HG03520 (cell line): ENCODE data around the gene SLC35B2.
"Not testable (repeated sequence)": the region's sequence is repeated elsewhere in the genome, so short reads cannot be mapped to it uniquely, and the experiment has no call there.

Experiments
- ATAC-seq: cut with Tn5 transposase; IDR thresholded peaks from one replicate; pipeline ENCODE4 v1.9.1; 2021; ENCODE audit warnings: mild to moderate bottlenecking, moderate library complexity; ENCODE audit not compliant: unreplicated experiment

Gene SLC35B2

DNA sequence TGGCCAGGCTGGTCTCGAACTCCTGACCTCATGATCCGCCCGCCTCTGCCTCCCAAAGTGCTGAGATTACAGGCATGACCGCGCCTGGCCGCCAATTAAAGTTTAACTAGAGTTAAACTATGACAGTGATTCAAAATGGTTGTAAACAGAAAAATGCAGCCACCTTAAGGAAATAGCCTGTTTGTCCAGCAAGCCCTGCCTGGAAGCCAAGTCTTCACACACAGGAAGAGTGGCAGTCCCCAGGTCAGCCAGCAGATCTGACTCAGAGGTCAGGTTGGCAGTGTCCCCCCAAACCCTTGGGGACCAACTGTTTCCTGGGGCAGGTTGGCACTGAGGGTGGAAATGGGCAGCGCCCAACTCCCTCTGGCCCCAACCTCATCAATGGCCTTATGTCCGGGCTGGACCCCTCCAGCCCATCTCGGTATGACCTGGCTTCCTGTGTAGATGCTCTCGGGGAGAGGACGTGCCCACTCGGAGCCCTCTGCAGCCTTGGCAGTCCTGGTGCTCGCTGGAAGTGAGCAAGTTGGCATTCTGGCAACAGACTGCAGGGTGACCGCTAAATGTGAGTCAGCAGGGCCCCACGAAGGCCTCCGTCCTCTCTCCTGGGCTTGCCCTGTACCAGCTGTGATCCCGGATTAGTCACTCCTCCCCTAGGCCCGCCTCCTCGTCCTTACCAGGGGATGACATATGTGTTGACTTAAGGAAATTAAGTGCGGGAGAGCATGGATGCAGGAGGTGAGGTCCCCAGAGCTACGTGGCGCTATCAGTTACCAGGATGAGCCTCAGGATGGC, 20.1 kb downstream of the SLC35B2 start:
- peak; percentile 35 for ATAC-seq

DNA sequence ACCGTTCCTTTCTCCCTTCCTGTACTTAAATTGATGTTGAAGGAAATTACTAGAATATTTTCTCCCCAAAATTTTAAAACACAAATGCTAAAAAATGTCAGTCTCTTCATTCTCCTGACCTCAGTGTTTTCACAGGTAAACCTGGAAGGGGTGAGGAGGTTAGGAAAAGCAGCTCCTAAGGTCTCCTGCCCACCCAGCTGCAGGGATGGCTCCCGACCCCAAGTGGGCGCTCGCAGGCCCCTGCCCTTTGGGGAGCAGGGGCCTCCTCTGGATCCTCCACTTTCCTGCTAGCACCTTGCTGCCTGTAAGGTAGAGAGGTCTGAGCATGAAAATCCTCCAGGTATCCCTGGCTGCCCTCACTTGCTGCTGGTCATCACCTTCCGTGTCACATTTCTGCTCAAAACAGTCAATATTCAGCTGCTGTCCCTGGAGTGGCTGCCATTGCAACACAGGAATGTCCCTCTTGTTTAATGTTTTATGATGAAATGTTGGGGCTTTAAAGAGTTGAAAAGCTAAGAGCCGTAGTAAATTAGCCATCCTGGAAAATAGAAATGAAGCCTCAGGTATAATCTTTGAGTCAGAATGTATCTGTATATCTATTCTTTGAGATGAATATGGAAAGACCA, 21.3 kb downstream of the SLC35B2 start:
- no peak for ATAC-seq

DNA sequence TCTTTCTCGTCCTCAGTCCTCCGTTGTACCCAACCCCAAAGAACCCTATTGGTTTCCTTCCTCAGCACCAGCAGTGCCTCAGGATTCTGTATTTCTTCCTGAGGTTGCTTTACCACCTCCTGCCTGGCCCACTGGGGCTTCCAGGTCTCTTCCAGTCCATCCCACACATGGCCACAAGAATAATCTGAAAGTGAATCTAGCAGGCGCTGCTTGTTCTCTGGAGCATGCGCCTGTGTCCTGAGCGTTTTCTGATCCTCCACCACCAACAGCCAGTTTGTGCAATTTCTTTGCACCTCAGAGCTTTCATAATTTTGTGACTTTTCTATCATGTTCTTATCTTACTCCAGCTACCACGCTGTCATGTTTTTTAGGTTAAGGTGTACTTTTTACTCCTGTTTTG, 22.1 kb downstream of the SLC35B2 start:
- no peak for ATAC-seq

DNA sequence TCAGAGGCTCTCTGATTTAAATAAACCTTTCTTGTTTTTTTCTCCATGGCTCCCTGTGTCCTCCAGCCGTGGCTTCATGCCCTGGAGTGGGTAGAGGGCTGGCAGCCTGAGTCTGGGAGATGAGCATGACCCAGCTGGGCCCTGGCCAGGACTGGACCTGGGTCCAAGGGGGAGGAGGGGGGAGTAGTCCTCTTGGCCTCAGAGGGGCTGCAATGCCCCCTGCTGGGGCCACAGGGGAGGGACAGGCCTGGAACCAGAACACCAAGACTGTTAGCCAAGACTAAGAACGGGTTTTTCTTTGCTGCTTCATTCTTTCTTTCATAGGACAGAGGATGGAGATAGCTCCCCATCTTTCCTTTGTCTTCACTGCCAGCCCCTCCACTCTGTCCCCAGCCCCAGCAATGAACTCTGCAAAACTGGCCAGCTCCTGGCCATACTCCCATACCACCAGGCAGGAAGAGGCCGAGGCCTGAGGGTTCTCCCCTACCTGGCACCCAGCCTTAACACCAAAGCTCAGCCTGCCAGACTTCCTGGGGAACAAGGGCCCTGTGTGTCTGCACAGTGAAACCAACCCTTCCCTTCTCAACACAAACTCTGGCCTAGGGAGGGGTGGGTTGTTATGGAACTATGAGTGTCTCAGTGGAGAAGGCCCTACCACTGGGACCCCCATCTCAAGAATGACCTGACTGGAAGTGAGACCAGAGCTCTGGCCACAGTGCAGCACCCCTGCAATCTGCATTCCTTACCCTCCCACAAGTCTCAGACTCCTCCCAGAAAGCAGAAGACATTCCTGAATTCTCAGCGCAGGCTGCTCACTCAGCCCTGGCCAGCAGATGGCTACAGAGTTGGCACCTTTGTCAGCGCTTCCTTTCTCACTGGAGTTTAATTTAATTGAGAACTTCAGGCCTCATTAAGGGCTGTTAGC, 23.0 kb downstream of the SLC35B2 start:
- no peak for ATAC-seq

DNA sequence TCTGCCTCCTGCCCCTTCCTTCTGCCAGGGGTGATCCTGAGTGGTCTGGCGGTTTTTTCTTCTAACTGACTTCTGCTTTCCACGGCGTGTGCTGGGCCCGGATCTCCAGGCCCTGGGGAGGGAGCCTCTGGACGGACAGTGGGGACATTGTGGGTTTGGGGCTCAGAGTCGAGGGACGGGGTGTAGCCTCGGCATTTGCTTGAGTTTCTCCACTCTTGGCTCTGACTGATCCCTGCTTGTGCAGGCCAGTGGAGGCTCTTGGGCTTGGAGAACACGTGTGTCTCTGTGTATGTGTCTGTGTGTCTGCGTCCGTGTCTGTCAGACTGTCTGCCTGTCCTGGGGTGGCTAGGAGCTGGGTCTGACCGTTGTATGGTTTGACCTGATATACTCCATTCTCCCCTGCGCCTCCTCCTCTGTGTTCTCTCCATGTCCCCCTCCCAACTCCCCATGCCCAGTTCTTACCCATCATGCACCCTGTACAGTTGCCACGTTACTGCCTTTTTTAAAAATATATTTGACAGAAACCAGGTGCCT, 23.7 kb downstream of the SLC35B2 start:
- ATAC-seq = no peak

DNA sequence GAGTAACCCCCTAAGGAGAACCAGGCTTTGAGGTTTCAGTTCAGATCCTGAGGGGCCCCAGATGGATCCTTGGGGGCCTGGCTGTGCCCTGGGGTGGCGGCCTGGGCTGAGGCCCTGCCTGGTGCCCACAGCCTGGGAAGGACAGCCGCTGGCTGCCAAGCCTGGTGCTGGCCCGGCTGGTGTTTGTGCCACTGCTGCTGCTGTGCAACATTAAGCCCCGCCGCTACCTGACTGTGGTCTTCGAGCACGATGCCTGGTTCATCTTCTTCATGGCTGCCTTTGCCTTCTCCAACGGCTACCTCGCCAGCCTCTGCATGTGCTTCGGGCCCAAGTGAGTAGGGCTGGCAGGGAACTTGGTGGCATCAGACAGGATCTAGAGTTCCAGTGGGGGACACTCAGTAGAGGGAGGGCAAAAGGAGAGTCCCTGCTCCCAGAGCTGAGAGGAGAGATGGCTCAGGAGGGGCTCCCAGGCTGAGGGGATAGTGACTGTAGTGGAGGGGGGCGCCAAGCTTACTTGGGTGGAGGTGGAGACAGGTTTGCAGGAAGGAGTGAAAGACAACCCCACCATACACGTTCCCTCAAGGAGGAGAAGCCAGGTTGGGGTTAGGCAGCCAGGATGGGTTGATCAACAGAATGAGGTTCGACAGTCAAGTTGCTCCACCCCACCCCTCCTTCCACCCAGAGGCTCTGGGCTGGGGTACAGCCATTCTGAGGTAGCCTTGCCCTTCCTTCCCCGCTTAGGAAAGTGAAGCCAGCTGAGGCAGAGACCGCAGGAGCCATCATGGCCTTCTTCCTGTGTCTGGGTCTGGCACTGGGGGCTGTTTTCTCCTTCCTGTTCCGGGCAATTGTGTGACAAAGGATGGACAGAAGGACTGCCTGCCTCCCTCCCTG, 24.4 kb downstream of the SLC35B2 start:
- ATAC-seq = no peak

DNA sequence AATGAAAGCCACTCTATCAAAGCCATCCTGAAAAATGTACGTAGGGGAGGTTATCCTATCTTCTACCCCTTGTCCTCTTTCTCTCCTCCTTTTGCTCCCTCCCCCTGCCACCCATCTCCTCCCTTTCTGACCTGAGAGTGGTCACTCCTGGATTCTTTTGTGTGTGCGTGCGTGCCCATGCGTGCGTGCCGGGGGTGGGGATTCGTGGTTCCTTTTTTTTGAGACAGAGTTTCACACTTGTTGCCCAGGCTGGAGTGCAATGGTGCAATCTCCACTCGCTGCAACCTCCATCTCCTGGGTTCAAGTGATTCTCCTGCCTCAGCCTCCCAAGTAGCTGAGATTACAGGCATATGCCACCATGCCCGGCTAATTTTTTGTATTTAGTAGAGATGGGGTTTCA, 25.9 kb downstream of the SLC35B2 start:
- not testable (repeated sequence) for ATAC-seq

DNA sequence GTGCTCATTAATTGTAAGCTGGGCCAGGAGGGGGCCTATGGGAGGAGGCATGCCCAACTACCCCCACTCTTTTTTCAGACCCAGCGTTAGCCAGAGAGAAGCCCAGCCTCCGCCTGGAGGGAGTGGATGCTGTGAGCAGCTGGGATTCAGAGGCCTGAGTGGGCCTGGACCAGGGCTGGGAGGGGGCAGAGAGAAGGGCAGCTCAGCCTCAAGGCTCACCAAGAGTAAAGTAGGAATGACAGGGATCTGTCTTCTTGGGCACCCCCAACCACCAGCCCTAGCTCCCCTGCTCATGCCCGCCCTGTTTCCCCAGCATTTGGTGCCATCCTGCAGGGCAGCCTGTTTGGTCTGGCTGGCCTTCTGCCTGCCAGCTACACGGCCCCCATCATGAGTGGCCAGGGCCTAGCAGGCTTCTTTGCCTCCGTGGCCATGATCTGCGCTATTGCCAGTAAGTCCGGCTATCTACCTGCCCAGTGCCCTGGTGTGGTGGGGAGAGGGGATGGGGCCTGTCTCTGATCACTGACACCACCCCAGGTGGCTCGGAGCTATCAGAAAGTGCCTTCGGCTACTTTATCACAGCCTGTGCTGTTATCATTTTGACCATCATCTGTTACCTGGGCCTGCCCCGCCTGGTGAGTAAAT, 27.2 kb downstream of the SLC35B2 start:
- no peak for ATAC-seq

DNA sequence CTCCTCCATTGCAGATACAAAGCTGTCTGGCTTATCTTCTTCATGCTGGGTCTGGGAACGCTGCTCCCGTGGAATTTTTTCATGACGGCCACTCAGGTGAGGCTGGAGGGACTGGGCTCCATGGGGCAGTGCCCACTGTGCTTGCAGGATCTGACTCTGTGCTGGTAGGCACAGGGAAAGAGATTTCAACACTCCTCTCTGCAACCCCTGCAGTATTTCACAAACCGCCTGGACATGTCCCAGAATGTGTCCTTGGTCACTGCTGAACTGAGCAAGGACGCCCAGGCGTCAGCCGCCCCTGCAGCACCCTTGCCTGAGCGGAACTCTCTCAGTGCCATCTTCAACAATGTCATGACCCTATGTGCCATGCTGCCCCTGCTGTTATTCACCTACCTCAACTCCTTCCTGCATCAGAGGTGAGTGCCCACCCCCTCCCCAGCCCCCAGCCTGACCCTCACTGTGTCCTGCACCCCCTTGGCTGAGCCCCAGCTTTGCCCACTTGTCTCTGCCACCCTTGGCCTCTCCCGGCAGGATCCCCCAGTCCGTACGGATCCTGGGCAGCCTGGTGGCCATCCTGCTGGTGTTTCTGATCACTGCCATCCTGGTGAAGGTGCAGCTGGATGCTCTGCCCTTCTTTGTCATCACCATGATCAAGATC, 27.8 kb downstream of the SLC35B2 start:
- no peak for ATAC-seq

DNA sequence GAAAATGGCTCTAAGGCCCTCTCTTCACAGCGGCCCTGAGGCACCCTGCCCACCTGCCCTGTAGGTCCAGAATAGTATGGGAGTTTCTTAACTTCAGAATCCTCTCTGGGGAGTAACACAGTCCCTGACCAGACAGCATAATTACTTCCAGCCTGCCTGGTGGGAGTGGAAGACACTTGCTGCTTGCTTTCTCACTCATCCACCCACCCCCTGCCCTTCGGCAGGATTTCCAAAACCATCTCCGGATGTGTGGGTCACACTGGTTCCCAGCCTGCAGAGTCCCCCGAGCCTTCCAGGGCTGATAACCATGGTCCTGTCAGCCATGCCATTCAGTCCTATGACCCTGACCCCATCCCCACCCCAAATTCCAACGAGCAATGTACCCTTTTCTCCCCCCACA, 28.5 kb downstream of the SLC35B2 start:
- no peak for ATAC-seq

DNA sequence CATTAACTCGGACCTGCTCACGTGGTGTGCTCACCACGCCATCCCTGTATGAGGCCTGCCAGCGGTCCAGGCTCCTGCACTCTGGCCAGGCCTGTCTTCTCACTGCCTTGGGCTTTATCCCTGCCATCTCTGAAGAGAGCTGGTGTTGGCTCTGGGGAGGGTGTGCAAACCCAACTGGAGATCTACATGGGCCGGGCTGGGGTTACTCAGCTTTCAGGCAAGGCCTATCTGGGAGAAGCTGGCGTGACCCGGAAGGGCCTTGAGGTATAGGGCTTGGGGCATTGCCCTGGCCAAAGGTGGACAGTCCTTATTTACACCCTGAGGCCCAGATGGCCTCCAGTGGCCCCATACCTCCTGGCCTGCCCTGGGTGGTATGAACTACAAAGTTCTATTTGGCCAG, 28.9 kb downstream of the SLC35B2 start:
- no peak for ATAC-seq

DNA sequence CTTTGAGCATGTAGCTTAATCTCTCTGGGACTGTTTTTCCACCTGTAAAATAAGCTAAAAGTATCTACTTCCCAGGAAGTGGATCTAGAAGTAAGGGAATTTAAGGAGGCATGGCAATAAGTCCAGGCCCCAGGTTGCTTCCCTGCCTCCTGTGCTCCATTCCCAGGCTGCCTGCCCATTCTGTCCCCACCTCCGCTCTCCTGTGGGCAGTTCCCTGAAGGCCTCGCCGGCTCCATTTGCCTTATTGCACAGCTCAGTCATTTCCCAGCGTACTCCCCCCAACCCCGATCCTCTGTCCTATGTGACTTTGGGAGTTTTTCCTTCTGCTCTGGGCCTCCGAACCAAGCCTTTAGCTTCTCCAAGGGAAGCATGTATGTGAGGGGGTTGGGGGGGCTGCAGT, 29.3 kb downstream of the SLC35B2 start:
- ATAC-seq = no peak

DNA sequence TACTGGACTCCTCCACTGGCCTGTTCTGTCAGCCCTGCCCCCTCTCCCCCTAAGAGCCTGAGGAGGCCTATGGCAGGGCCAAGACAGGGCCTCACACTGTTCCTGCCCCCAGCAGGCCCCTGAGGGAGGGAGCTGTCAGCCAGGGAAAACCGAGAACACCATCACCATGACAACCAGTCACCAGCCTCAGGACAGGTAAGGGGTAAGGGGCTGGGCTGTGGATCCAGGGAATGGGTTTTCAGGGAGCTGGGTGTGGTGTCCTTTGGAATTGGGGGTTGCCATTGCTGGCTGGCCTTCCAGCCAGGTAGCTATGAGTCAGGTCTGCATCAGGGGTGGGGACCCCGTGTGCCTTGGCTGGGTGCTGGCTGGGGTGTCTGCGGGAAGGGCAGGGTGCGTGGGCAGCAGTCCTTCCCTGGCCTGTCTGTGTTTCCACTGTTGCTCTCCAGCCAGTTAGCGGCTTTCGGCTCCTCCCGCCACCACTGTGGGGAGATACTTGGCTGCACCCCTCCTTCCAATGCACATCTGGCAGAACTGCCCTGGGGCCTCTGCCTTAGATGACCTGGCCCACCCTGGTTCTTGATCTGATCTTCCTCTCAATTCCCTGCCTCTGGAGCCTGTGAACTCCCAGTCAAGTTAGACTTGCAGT, 30.1 kb downstream of the SLC35B2 start:
- ATAC-seq = no peak

DNA sequence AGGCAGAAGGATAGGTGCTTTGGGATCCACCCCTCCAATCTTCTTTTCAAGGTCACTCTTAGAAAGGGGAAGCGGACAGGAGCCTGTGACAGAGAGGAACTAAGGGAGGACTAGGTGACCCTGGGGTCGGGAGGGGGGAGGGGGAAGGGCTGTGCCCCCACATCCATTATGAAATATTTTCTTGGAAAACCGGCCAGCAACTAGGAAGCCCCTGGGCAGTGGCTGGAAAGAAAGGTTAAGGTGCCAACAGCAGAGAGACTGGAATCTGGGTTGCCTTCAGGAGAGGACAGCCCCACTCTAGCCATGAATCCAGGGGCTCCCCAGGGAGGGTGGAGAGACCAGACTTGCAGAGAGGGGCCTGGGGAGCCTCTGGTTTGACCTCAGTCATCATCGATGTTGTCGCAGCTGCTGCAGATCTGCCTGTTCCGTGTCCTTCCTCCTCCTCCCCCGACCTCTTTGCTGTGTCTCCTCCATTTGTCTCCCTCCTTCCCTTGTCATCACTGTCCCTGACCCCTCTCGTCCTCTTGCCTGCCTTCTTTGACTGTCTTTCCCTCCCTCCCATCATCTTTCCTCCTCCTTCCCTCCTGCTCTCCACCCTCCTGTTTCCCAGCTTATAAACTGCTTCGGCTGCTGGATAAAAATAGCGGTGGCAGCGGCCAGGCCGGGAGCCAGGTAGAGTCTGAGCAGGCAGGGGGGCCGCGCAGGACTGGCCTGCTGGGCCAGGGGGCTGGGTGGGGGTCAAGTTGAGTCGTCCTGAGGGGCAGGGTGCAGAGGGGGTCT, 30.8 kb downstream of the SLC35B2 start:
- no peak for ATAC-seq

DNA sequence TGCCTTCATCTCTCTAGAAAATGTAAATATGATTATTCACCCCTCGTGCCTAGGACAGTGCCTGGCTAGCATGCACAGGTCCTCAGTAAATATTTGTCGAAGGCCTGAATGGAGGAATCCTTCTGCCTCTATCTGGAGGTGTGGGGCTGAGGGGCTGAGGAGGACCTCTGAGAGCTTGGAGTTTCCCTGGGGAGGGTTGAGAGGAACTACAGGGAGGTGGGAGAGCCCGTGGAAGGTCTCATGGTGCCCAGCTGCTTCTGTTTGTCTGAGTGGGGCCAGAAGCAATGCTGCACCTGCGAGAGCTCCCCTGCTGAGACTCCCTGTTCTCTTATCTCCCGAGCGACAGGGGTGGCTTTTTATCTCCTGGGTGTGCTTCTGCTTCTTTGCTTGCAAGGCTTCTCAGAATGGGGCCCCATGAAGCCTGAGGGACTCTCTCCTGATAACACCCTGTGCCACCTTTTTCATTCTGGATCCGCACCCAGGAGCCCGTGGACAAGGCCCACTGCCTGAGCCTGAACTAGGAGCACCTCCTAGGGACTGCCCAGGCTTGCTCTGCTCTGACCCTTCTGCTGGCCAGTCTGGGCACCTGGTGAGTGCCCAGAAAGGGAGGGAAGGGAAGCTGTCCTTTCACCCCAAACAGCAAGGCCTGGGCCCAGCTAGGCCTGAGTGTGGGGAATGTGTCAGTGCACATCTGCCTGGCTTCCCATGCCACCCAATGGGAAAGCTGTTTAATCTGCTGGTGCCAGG, 31.6 kb downstream of the SLC35B2 start:
- ATAC-seq = no peak

DNA sequence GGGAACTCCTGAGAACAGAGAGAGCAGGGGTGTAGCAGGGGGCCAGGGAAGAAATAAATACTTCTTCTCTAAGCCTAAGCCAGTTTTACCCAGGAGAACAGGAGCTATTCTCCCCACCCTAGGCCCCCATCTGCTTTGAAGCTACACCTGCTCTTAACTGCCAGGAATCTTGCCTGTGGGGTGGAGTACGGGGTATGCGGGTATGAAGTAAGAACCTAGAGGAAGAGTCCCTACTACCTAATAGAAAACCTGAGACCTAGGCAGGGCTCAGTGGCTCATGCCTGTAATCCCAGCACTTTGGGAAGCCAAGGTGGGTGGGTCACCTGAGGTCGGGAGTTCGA, 32.4 kb downstream of the SLC35B2 start:
- no peak for ATAC-seq
